Measurements from ENCODE around the gene PKNOX2.

- TF ChIP-seq CTCF (conservative IDR thresholded peaks at IDR 0.05) (no peak), ZFX (IDR thresholded peaks at IDR 0.05) (no peak)
These were observed 68.6 kb downstream of the PKNOX2 start for GRCh38 chr11:125233116-125233515.

Data from C4-2B (cell line).